Amygdala (tissue), 56 donors: Measurements from ENCODE around the gene AARS2.
"Not testable (repeated sequence)": the region's sequence is repeated elsewhere in the genome, so short reads cannot be mapped to it uniquely, and the experiment has no call there.

Experiments
- DNase-seq, 56 donors: peaks; one replicate each; lab custom pipeline; 2025; lab: John Stamatoyannopoulos, UW

AARS2 gene

DNA sequence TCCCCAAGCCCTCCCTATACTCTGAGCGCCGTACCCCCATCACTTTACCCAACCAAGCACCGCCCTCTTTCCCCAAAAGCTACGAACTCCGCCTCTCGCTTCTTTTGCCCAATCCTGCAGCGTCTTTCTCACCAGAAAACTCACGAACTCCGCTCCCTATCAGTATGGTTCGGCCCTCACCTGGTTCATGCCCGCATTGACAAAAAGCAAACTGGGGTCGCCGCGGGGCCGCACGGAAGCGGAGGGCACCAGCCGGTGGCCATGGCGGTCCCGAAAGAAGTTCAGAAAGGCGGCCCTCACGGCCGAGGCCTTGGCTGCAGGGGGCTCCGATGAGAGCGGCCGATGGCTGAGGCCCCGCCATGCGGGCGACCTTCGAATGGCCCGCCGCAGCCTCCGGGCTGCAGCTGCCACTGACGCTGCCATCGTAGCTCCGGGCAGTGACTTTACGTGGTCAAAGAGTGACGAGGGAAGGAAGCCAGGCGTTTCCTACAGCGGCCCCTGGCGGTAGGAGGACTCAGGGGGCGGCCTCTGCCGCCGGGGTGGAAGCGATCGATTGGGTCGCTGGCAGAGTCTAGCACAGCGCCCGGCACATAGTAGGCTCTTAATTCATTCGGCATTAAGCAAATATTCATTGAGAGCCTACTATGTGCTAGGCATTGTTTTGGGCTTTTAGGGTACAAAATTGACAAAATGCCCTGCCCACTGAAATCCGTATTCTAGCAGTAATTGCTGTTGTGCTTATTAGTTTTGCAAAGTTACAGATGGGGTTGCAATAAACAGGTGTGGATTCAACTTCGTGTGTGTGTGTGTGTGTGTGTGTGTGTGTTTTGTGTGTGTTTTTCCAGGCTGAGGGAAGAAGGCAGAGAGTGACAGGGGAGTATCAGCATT lies at the start of gene AARS2:
TSS of gene AARS2 (minus strand) at position 447 of the 888 bp plus-strand sequence. CDS start at position 423, 24 bp downstream.
- peak; percentile 9 to 86 (median 66) for DNase-seq

GRCh38 chr6:44361947-44362346 lies 48.8 kb upstream of the AARS2 start:
- DNase-seq, result peak in 2 of 56 donors; percentile 2 to 6

DNA sequence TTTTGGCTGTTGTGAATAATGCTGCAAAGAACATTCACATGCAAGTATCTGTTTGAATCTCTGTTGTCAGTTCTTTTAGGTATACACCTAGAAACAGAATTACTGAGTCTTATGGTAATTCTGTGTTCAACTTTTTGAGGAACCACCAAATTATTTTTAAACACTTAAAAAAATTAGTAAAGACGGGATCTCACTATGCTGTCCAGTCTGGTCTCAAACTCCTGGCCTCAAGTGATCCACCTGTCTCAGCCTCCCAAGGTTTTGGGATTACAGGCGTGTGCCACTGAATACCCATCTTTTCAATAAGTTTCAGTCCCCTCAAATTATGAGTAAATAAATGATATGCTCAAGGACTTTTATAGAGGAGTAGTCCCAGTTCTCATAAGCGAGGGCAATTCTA lies 46.8 kb upstream of the AARS2 start:
- no peak for DNase-seq

DNA sequence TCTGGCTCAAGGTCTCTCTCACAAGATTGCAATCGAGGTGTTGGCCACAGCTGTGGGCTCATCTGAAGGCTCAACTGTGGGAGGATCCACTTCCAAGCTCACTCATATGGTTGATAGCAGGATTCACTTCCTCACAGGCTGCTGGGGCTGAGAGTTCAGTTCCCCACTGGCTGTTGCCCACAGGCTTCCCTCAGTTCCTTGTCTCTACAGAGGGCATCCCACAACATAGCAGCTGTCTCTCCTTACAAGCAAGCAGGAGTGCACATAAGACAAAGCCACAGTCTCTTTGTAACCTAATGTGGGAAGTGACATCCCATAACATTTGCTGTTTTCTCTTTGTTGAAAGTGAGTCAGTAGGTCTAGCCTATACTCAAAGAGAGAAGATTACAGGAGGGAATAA lies 43.3 kb upstream of the AARS2 start:
- no peak for DNase-seq

DNA sequence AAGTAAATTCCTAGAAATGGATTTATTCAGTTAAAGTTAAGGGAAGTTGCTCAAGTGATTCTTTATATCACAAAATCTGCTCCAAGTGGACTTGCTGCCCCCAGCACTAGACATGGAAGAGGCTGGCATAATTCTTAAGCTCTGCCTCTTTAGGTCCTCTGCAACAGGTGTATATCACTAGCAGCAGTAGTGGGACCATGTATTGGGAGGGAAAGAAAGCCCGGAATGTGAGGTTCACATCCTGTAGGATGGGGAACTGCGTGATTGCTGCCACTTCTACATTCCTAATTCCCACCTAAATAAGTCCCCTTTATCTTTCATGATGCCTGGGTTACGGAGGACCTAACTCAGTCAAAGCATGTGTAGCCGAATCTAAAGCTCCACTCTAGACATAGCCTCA lies 42.5 kb upstream of the AARS2 start:
- no peak for DNase-seq

- DNase-seq, result no peak
Observed at GRCh38 chr6:44353336-44353735, 40.2 kb upstream of the AARS2 start.

GRCh38 chr6:44352259-44352658 lies 39.1 kb upstream of the AARS2 start:
- no peak for DNase-seq

DNA sequence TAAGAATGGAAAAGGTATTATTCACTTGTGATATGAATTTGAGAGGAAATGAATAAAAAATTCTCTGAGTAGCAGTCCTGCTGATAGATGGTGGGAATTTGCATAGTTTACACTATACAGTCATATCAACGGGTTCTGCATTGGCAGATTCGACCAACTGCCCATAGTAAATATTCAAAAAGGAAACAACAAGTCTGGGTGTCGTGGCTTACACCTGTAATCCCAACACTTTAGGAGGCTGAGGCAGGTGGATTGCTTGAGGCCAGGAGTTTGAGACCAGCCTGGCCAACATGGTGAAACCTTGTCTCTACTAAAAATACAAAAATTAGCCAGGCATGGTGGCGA lies 37.5 kb upstream of the AARS2 start:
- not testable (repeated sequence) for DNase-seq

DNA sequence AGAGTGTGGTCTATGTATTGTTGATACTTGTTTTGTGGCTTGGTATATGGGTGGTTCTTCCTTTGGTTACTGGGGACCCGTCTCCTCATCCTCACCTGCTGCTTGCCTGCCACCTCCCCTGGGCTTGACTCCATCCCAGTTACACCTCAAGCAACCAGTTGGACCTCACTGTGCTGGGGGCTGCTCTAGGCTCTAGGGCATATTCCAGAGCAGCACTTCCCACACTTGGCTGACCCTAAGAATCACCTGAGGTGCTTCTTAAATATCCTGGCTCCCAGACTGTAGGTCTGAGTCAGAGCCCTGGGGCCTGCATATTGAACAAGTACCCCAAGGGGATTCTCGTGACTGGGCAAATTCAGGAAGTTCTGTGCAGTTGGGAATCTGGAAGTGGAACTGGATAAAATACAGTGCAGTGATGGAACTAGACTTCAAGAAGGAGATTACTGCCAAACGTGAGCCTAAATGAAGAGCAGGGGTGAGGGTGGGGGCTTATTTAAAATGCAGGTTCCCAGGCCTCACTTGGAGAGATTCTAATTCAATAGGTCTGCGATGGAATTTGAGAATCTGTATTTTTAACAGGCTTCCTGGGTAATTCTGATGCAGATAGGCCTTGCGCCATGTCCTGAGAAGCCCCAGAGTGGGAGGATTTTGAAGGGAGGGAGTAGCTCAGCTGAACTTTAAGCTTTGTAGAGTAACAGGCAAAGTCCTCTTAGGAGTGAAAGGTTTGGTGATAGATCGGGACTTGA lies 36.9 kb upstream of the AARS2 start:
- no peak for DNase-seq

- DNase-seq, result not testable (repeated sequence)
Observed at GRCh38 chr6:44346818-44347217, 33.7 kb upstream of the AARS2 start.

DNA sequence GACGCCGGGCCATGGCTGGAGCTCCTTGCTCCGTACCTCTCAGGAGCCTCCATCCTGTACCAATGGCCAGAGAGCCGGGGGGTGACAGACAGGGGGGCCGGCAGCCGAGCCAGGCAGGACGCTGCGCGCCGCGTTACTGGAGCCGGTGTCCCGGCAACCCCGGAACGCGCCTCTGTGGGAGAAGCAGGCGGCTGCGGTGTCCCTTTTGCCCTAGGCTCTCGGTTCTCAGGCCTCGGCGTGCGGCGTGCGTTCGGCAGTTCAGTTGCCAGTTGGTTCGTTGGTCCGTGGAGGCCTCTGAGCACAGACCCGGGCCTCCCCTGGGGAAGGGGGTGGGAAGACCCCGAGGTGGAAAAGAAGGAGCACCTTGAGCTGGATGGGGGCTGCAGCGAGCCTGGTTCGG lies 29.3 kb upstream of the AARS2 start, which contains the start of gene SPATS1:
TSS of gene SPATS1 (plus strand) at position 162 of the 400 bp plus-strand sequence. CDS start 446 bp downstream, outside the sequence.
- peak in 12 of 56 donors; percentile 10 to 60 (median 28) for DNase-seq

DNA sequence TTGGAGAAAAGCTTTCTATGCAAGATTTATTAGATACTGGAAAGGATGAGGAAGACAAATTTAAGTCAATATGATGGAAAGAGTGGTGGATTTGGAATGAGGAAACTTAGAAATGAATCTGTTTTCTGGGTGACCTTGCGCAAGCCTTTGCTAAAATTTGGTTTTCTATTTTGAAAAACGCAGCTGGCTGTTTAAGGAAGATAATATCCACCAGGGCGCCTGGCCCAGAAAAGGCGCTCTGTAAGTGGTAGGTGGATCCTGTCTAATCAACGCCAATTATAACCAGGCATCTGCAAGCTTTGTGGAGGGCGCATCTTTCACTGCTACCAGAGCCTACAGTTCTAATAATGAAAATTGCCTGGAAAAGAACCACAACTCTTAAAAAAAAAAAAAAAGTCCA lies 28.9 kb upstream of the AARS2 start:
- DNase-seq, result peak in 17 of 56 donors; percentile 10 to 60 (median 32)

DNA sequence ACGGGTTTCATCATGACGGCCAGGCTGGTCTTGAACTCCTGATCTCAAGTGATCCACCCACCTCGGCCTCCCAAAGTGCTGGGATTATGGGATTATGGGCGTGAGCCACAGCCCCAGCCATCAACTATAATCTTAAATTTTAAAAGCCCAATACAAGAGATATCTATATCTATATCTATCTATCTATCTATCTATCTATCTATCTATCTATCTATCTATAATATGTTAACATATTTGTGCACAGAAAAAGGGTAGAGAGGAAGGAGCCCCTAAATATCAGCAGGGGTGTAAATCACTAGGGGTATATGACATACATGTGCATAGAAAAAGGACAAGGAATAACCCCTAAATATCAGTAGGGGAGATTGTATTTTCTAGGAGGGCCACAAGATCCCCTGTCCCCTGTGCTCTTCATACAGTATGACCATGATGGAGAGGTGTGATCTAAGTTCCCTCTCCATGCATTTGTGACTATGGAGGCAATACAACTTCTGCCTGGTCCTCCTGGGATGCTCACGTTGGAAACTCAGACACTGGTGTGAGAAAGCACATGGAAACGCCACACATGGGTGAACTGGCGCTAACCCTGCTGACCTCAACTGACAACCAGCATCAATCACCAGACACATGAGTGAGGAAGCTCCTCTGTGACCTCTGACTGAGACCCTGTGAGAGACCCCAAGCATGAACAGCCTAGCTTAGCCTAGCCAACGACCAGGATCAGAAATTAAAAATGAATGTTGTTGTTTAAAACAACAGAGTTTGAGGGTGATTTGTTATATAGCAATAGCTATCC lies 28.1 kb upstream of the AARS2 start:
- no peak for DNase-seq

- no peak for DNase-seq
Observed at GRCh38 chr6:44339763-44340625, 26.8 kb upstream of the AARS2 start.

- no peak for DNase-seq
Observed at GRCh38 chr6:44339301-44339700, 26.2 kb upstream of the AARS2 start.

- peak in 38 of 56 donors; percentile 4 to 79 (median 28) for DNase-seq
Observed at GRCh38 chr6:44338228-44339122, 25.3 kb upstream of the AARS2 start.

GRCh38 chr6:44335631-44336030 lies 22.5 kb upstream of the AARS2 start:
- DNase-seq, result no peak

- DNase-seq, result no peak
Observed at GRCh38 chr6:44333942-44334341, 20.8 kb upstream of the AARS2 start.
